Measurements from ENCODE around the gene EXOC7. TPM values are rescaled to one million over a fixed set of nuclear protein-coding genes. Genes with fewer than 3 reads are reported as not detected.
"Not testable (repeated sequence)": the region's sequence is repeated elsewhere in the genome, so short reads cannot be mapped to it uniquely, and the experiment has no call there.

EXOC7 gene
- total RNA-seq, 2 donors from 2014 or later: 74.1 to 79.5 TPM

GRCh38 chr17:76054112-76054476, 49.5 kb downstream of the EXOC7 start:
- ATAC-seq: peak in 1 of 2 donors; percentile 39
- intact Hi-C loops (cut with DNase I): no loop called here
- DNase-seq: no peak

- peak in 1 of 2 donors; percentile 75 for ATAC-seq
- no peak for DNase-seq
- intact Hi-C loops (cut with DNase I): no loop called here
Observed at GRCh38 chr17:76053246-76054111, 50.1 kb downstream of the EXOC7 start.

DNA sequence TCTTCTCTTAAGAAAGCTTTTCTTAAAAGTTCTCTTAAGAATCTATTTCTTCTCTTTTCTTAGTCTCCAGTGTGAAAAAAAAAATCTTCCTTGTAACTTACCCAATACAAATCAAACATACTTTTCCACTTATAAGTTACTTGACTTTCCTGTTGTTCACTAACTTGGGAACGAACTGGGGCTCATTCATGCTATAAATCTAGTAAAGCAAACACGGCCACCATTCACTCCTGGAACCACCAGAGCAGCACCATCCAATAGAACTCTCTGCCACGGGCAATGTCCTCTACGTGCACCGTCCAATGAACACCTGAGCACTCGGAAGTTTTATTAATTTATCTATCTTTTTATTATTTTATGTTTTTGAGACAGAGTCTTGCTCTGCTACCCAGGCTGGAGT, 52.0 kb downstream of the EXOC7 start:
- ATAC-seq: no peak
- DNase-seq: no peak

DNA sequence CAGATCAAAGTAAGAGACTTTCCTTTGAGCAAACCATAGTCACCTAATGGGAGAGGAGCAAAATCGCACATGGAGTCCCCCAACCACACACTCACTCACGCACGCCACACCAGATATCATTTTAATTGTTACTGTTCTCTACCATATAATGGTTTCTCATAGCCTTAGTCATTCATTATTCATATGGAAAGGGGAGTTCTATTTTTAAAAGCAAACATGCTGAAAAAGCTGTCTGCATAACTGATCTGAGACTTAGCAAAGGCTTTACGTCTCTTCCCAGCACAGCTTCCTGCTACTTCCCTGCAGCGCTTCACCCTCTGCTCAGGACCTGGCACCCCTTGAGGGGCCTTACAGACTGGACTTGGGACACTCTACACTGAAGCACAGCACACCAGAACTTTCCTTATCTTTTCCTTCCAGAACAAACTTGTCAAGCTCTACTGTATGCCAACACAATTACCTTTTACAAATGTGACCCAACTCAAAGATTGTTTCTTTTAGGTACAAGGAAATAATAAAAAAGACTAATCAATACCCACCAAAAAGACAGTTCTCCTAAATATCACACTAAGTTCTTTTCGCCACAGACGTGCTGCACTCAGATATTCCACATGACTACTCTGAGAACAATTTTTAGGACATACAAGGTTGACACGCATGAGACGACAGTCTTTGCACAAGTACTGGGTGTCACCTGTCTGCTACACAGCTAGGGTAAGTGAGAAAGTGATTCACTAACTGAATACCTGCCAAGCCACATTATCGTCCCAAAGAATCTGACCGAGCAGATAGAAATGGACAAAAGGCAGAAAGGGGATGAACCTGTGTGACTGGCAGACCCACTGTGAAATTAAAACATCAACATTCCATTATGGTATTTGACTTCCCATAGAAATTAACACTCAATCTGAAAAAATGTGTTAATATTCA, 52.8 kb downstream of the EXOC7 start:
- intact Hi-C loops (cut with DNase I): no loop called here
- ATAC-seq: no peak

More for the DNA sequence above, 52.0 kb downstream of the EXOC7 start:
- intact Hi-C loops (cut with DNase I): no loop called here

DNA sequence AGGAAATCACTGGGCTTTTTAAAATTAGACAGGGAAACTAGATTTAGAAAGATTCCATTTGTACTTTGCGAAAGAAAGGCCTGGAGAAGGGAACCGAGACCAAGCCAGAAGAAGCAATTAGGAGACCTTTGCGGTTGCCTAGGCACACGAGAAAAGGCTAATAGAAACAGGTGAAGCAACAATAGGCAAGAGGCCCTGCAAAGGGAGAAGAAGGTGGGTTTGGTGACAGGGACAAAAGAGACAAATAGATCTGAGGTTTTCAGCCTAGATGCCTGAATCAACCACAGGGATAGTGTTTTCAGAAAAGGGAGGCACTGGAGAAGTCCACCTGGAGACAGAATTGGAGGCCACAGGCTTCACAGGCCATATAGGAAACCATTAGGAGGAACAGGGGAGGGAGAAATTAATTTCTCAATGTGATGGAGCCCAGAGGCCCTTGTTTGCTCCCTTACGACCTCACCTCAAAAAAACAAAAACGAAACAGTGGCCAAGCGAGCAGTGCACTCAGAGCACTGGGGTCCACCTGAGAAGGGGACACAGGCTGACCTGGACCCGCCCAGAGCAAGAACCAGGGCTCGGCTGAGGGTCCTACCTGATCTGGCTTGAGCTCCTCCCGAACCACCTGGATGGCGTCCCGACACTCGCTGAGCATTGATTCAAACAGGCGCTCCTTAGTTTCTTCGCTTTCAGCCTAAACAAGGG, 53.6 kb downstream of the EXOC7 start:
- ATAC-seq: no peak
- no peak for DNase-seq
- intact Hi-C loops (cut with DNase I): no loop called here

More for the DNA sequence above, 52.8 kb downstream of the EXOC7 start:
- DNase-seq: no peak

DNA sequence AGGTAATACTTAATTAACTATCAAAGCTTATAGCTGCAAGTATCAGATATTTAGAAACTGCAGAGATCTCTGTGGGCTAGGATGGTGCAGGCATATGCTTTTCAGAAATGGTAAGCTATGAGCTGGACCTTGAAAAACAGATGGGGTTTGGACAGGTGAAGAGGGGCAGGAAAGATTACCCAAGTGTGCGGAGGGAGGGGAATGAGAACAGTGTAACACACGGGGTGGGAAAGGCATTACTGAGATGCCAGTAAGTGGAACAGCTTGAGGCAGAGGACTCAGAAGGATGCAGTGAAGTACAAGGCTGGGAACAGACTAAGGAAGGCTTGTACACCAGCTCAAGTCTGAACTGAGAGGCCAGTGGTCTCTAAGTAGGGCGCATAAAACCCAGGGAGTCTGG, 54.3 kb downstream of the EXOC7 start:
- intact Hi-C loops (cut with DNase I): no loop called here
- DNase-seq (no peak), ATAC-seq (no peak)

DNA sequence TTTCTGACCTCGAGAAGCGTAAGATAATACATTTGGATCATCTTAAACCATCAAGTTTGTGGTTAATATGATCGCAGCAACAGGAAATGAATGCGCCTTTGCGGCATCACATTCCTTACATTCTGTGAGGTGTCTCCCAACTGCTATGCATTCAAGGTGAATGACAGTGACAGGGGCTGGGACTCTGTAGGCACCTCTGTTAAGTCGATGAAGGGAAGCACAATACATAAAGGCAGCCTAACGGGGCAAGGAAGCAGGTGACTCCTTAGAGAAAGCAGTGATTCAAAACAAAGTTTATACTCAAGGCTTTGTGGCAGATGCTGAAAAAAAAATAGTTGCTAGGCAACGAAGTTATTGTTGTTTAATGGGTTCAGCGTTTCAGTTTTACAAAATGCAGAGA, 54.9 kb downstream of the EXOC7 start:
- DNase-seq (no peak), ATAC-seq (no peak)
- intact Hi-C loops (cut with DNase I): no loop called here

GRCh38 chr17:76048025-76048605, 55.5 kb downstream of the EXOC7 start:
- DNase-seq (no peak), ATAC-seq (no peak)
- intact Hi-C loops (cut with DNase I): no loop called here

GRCh38 chr17:76046064-76046463, 57.5 kb downstream of the EXOC7 start:
- DNase-seq (no peak), ATAC-seq (no peak)
- intact Hi-C loops (cut with DNase I): no loop called here

GRCh38 chr17:76044475-76045007, 59.0 kb downstream of the EXOC7 start:
- intact Hi-C loops (cut with DNase I); DNase-seq; ATAC-seq: not testable (repeated sequence)

DNA sequence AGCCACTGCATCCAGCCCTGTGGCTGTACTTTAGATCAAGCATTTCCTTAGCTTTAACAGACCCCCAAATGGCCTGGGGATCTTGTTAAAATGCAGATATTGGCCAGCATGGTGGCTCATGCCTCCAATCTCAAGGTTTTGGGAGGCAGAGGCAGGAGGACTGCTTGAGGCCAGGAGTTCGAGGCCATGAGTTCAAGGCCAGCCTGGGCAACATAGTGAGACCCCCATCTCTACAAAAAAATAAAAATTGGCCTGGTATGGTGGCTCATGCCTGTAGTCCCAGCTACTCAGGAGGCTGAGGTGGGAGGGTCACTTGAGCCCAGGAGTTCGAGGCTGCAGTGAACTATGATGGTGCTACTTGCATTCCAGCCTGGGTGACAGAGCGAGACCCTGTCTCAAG, 60.7 kb downstream of the EXOC7 start:
- DNase-seq; intact Hi-C loops (cut with DNase I); ATAC-seq: not testable (repeated sequence)

DNA sequence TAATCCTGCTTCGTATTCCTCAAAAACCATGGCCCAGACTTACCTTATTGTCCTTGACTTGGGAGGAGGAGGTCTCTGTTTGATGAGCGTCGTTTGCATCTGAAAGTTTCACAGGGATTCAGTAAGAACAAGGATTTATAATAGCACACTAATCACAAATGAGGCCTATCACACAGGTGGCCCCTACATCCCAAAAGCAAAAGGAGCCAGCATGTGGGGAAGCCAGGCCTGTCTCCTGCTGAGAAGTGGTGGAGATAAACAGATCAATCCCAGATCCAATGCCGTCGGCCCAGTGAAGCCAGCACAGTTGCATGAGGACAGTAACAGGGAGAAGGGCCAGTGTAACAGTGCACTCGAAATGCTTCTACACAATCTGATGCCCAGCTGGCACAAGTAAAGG, 63.2 kb downstream of the EXOC7 start:
- no peak for DNase-seq
- intact Hi-C loops (cut with DNase I): no loop called here
- no peak for ATAC-seq

GRCh38 chr17:76039121-76039520, 64.5 kb downstream of the EXOC7 start:
- intact Hi-C loops (cut with DNase I): no loop called here
- no peak for DNase-seq
- ATAC-seq: no peak

DNA sequence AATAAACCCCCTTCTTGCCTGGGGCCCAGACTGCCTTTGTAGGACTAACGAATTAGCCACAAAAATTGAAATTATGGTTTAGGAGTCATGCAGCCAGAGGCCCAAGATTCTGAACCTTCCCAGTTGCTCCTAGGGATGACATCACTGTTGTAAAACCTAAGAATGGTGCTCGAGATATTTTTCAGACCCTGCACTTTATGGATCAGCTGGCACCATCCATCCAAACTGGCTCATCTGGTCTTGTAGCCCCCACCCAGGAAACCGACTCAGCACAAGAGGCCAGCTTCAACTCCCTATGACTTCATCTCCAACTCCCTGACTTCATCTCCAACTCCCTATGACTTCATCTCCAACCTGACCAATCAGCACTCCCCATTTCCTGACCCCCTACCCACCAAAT, 65.5 kb downstream of the EXOC7 start:
- DNase-seq (no peak), ATAC-seq (no peak)
- intact Hi-C loops (cut with DNase I): no loop called here

DNA sequence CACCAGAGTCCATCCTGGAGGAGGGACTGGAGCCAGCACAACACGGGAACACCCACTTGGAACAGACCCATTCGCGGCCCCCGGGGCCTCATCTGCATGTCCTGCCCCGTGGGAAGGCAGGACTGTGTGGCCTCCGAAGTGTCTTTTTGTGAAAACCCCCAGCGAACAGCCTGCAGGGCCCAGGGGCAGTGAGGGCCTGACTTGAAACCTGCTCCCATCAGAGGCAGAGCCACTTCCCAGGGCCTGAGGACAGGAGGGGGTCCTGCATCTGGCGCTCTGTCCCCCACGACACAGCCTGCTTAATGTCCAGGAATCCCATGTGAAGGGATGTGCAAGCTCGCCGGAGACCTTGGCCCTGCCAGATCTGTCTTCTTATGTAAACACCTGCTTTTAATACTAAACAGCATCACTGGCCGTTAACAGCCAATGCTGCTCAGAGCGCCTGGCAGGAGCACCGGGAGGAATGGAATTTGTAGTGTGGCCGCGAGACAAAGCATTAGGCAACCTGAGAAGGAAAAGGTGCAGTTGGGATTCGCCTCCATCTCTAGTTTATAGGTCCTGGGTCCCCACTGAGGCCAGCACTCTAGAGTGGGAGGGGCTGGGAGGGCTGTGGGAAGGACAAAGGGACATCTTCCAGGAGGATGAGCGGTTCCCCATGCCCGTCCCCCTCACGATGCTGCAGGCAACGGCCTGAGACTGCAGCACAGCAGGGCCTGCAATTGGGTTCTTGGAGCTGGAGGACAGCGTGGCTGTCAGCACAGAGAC, 66.9 kb downstream of the EXOC7 start:
- DNase-seq (no peak), ATAC-seq (peak in 1 of 2 donors; percentile 21)
- intact Hi-C loops (cut with DNase I): no loop called here

DNA sequence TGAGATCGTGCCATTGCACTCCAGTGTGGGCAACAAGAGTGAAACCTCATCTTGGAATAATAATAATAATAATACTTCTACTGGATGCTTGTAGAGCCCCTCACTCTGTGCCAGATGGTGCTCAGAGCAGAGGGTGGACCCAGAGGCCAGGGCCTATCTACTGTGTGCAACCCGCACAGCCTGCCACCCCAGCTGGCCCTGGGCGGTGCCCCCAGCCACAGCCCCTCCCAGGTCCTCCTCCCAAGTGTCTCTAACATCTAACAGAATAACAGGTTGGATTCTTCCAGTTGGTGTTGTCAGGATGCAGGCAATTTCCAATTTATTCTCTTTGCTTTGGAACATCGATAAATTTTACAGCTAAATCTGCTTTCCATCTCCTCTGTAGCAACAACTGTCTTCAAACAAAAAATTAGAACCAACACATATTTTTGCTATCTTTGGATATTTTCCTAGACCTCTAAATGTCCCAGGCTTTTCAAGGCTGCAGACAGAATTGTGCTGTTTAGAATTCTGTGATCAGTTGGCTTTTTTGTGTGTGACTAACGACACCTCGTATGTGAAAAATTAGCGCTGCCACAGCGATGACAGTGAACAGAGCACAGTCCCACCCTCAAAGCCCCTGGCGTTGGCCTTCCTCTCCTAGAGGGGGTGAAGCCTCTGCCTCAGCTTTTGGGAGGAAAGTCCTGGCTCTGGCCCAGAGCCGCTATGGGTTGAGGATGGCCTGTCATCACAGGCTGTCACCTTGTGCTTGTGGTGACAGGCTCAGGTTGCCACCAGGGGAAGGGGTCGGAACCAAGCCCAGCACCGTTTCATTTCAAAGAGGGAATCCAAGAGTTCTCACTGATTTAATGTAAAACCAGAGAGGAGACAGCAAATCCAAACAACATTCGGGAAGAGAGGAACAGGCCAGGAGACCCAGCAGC, 68.9 kb downstream of the EXOC7 start:
- ATAC-seq: no peak
- intact Hi-C loops (cut with DNase I): no loop called here
- no peak for DNase-seq

GRCh38 chr17:76033139-76033538, 70.4 kb downstream of the EXOC7 start:
- no peak for DNase-seq

More at GRCh38 chr17:76033139-76033538, 70.4 kb downstream of the EXOC7 start:
- intact Hi-C loops (cut with DNase I): no loop called here
- no peak for ATAC-seq
